Mucosa of rectum (tissue), 2 donors: ENCODE results near the gene KRTAP4-1.
"Not testable (repeated sequence)": the region's sequence is repeated elsewhere in the genome, so short reads cannot be mapped to it uniquely, and the experiment has no call there.

Source experiments
- H3K27ac ChIP-seq, 2 donors: one replicate each; pipeline ENCODE4 v1.7.0; 2013; ENCODE audit warnings: inconsistent platforms in 2 of 2, low read depth in 2 of 2, low read length in 2 of 2
- H3K27me3 ChIP-seq, 2 donors: one replicate each; pipeline ENCODE4 v1.7.0; 2013; ENCODE audit warnings: low read length in 2 of 2; ENCODE audit not compliant: control insufficient read depth in 2 of 2, insufficient read depth in 2 of 2
- H3K36me3 ChIP-seq, 2 donors: one replicate each; pipeline ENCODE4 v1.7.0; 2013; ENCODE audit warnings: low read length in 2 of 2; ENCODE audit not compliant: control insufficient read depth in 2 of 2, insufficient read depth in 2 of 2
- H3K4me1 ChIP-seq, 2 donors: one replicate each; pipeline ENCODE4 v1.7.0; 2013; ENCODE audit warnings: low read length in 2 of 2, mild to moderate bottlenecking in 1 of 2; ENCODE audit not compliant: control insufficient read depth in 2 of 2, insufficient read depth in 2 of 2
- H3K4me3 ChIP-seq, 2 donors: one replicate each; pipeline ENCODE4 v1.7.0; 2013; ENCODE audit warnings: low read length in 2 of 2
- H3K9ac ChIP-seq, 2 donors: one replicate each; pipeline ENCODE4 v1.7.0; 2013; ENCODE audit warnings: low read length in 2 of 2, low read depth in 1 of 2, mild to moderate bottlenecking in 1 of 2
- H3K9me3 ChIP-seq, 2 donors: one replicate each; pipeline ENCODE4 v1.7.0; 2013; ENCODE audit warnings: low read length in 2 of 2; ENCODE audit not compliant: control insufficient read depth in 2 of 2
- donor health status: healthy.
- donor health status: Normal muscosa, but diverticular disease.

Gene KRTAP4-1

DNA sequence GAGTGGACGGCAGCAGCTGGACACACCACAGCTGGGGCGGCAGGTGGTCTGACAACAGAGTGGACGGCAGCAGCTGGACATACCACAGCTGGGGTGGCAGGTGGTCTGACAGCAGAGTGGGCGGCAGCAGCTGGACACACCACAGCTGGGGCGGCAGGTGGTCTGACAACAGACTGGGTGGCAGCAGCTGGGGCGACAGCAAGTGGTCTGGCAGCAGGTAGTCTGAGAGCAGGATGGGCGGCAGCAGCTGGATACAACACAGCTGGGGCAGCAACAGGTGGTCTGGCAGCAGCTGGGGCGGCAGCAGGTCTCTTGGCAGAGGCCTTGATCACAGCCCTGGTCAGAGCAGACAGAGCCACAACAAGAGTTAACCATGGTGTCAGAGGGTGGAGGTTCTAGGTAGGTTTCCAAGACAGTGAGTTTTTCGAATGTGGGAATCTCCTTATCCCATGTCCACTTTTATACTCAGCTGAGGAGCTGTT, at the start of gene KRTAP4-1:
Gene KRTAP4-1, minus strand, starts transcription at position 432 of the 482 bp plus-strand sequence. Its CDS starts 57 bp downstream, at position 375.
- peaks cover 0 to 8% of the 10 kb centered on the region in 2 donors for H3K27me3 ChIP-seq
- H3K9me3 ChIP-seq: no peaks in the 10 kb centered on the region
- no peak within 1 kb of the TSS for H3K4me3 ChIP-seq
- peaks cover 2 to 4% of the 10 kb centered on the region in 2 donors for H3K4me1 ChIP-seq
- H3K27ac ChIP-seq: no peak within 1 kb of the TSS
- no peaks in the 10 kb centered on the region for H3K36me3 ChIP-seq
- H3K9ac ChIP-seq: no peak within 1 kb of the TSS

DNA sequence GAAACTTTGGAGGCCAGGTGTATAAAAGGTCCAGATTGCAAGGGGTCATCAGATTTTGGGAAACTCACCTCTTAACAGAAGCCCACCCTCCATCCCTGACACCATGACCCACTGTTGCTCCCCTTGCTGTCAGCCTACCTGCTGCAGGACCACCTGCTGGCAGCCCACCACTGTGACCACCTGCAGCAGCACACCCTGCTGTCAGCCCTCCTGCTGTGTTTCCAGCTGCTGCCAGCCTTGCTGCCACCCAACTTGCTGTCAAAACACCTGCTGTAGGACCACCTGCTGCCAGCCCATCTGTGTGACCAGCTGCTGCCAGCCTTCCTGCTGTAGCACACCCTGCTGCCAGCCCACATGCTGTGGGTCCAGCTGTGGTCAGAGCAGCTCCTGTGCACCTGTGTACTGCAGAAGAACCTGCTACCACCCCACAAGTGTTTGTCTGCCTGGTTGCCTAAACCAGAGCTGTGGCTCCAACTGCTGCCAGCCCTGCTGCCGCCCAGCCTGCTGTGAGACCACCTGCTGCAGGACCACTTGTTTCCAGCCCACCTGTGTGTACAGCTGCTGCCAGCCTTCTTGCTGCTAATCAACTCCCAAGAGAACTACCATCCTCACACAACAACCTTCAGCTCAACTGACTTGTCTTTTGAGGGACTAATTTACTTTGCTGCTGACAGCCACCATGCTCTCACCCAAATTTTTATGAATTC, 47.8 kb upstream of the KRTAP4-1 start, which contains the start of gene KRTAP9-3:
Gene KRTAP9-3, plus strand, starts transcription at position 51 of the 707 bp plus-strand sequence. Its CDS starts 53 bp downstream, at position 104.
- H3K4me1 ChIP-seq, H3K9ac ChIP-seq, H3K27me3 ChIP-seq, H3K4me3 ChIP-seq, H3K27ac ChIP-seq, H3K36me3 ChIP-seq, H3K9me3 ChIP-seq: not testable (repeated sequence)

DNA sequence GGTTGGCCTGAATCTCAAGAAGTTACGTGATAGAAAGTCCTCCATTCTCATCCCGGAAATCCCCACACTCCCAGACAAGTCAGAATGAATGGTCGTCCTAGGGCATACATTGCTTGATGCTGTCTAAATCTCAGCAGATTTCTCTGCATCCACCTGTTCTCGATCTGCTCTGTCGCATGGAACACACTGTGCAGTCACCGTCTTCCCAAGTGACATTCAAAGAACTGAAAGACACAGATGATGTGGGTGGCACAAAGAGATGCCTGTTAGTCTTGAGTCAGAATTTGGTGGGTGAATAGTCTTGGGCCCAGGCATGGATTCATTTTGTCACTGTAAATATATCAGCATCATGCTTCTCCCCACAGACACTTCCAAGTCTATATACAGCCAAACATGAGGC, 47.0 kb upstream of the KRTAP4-1 start:
- Histone ChIP-seq H3K36me3 (no peaks in the 10 kb centered on the region), H3K9ac (no peak overlapping the region), H3K27me3 (peaks cover 3 to 5% of the 10 kb centered on the region in 2 donors), H3K4me1 (no peaks in the 10 kb centered on the region), H3K27ac (no peak overlapping the region), H3K9me3 (no peaks in the 10 kb centered on the region), H3K4me3 (no peak overlapping the region)

DNA sequence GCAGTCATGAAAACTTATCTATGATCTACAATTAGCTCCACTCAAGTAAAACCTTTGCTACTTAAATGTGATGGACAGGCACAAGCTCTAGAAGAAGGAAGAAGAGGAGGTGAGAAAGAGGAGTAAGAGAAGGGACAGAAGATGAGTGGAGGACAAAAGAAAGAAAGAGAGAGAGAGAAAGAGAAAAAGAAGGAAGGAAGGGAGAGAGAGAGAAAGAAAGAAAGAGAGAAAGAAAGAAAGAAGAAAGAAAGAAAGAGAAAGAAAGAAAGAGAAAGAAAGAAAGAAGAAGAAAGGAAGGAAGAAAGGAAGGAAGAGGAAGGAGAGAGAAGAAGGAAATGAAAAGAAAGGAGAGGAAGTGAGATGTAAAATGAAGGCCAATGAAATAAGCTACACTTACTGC, 45.4 kb upstream of the KRTAP4-1 start:
- H3K4me1 ChIP-seq: no peaks in the 10 kb centered on the region
- H3K9me3 ChIP-seq: no peaks in the 10 kb centered on the region
- H3K27me3 ChIP-seq: peaks cover 5 to 7% of the 10 kb centered on the region in 2 donors
- no peak overlapping the region for H3K9ac ChIP-seq
- no peak overlapping the region for H3K4me3 ChIP-seq
- H3K27ac ChIP-seq: no peak overlapping the region
- H3K36me3 ChIP-seq: no peaks in the 10 kb centered on the region

DNA sequence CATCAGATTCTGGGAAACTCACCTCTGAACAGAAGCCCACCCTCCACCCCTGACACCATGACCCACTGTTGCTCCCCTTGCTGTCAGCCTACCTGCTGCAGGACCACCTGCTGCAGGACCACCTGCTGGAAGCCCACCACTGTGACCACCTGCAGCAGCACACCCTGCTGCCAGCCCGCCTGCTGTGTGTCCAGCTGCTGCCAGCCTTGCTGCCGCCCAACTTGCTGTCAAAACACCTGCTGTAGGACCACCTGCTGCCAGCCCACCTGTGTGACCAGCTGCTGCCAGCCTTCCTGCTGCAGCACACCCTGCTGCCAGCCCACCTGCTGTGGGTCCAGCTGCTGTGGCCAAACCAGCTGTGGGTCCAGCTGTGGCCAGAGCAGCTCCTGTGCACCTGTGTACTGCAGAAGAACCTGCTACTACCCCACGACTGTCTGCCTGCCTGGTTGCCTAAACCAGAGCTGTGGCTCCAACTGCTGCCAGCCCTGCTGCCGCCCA, 41.9 kb upstream of the KRTAP4-1 start, which contains the start of gene KRTAP9-2:
Gene KRTAP9-2, plus strand, starts transcription at position 51 of the 498 bp plus-strand sequence. Its CDS starts 7 bp downstream, at position 58.
- not testable (repeated sequence) for H3K36me3 ChIP-seq, H3K4me1 ChIP-seq, H3K9me3 ChIP-seq, H3K27ac ChIP-seq, H3K9ac ChIP-seq, H3K4me3 ChIP-seq, H3K27me3 ChIP-seq

DNA sequence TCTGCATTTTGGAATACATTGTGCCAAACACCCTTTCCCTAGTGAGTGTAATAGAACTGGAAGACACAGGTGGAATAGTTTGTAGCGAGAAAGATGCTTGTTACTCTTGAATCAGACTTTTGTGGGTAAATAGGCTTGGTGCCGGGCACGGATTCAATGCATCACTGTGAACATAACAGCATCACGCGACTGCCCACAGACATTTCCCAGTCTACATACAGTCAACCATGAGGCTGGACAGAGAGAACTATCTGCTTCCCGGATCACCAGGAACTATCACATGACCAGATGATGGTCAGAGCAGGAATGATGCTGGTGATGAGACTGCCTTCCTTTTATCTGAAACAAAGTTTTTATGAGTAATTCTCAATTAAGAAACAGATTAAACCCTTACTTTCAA, 41.3 kb upstream of the KRTAP4-1 start:
- Histone ChIP-seq H3K4me1 (no peaks in the 10 kb centered on the region), H3K9me3 (no peaks in the 10 kb centered on the region), H3K9ac (no peak overlapping the region), H3K4me3 (no peak overlapping the region), H3K27ac (no peak overlapping the region), H3K27me3 (peaks cover 0 to 4% of the 10 kb centered on the region in 2 donors), H3K36me3 (no peaks in the 10 kb centered on the region)

DNA sequence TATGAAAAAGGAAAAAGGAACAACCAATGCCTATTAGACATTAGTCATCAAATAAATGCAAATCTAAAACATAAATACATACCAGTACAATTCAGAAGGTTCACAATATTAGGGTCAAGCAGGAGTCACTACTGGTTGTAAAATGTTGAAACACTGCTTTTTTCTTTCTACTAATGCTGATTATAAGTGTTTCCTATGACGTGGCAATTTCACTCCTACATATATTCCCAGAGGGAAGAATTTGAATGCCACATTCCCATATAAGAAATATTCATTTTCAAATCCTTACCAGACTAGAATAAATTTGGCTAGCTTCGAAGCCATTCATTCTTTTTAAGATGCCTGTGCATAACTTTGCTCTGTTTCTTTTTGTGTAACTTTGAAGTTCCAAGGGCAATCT, 39.1 kb upstream of the KRTAP4-1 start:
- Histone ChIP-seq H3K4me3 (no peak overlapping the region), H3K36me3 (no peaks in the 10 kb centered on the region), H3K27ac (no peak overlapping the region), H3K27me3 (peaks cover 0 to 4% of the 10 kb centered on the region in 2 donors), H3K4me1 (no peaks in the 10 kb centered on the region), H3K9ac (no peak overlapping the region), H3K9me3 (no peaks in the 10 kb centered on the region)

DNA sequence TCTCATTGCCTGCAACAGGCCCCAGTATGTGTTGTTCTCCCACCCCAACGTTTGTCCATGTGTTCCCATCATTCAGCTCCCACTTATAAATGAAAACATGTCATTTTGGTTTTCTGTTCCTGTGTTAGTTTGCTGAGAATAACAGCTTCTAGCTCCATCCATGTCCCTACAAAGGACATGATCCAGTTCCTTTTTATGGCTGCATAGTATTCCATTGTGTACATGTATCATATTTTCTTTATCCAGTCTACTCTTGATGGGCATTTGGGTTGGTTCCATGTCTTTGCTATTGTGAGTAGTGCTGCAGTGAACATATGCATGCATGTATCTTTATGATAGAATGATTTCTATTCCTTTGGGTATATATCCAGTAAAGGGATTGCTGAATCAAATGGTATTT, 31.0 kb upstream of the KRTAP4-1 start:
- H3K4me3 ChIP-seq: no peak overlapping the region
- no peaks in the 10 kb centered on the region for H3K36me3 ChIP-seq
- peaks cover 0 to 2% of the 10 kb centered on the region in 2 donors for H3K4me1 ChIP-seq
- H3K9me3 ChIP-seq: no peaks in the 10 kb centered on the region
- no peak overlapping the region for H3K9ac ChIP-seq
- no peak overlapping the region for H3K27ac ChIP-seq
- no peaks in the 10 kb centered on the region for H3K27me3 ChIP-seq

DNA sequence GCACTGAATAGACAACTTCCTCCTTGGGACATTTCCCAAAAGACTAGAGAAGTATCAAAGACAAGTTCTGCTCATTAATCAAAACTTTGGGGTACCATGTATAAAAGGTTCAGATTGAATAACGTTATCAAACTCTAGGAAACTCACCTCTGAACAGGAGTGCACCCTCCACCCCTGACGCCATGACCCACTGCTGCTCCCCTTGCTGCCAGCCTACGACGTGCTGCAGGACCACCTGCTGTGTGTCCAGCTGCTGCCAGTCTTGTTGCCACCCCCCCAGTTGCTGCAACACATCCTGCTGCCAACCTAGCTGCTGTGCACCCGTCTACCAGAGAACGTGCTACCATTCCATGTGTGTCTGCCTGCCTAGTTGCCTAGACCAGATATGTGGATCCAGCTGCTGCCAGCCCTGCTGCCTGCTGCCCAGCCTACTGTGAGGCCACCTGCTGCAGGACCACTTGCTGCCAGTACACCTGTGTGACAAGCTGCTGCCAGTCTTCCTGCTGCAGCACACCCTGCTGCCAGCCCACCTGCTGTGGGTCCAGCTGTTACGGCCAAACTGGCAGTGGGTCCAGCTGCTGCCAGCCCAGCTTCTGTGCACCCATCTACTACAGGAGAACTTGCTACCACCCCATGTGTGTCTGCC, 27.9 kb upstream of the KRTAP4-1 start:
- Histone ChIP-seq H3K4me3 (no peak overlapping the region), H3K27ac (no peak overlapping the region), H3K9ac (no peak overlapping the region), H3K4me1 (peaks cover 0 to 2% of the 10 kb centered on the region in 2 donors), H3K27me3 (no peaks in the 10 kb centered on the region), H3K36me3 (no peaks in the 10 kb centered on the region), H3K9me3 (no peaks in the 10 kb centered on the region)

DNA sequence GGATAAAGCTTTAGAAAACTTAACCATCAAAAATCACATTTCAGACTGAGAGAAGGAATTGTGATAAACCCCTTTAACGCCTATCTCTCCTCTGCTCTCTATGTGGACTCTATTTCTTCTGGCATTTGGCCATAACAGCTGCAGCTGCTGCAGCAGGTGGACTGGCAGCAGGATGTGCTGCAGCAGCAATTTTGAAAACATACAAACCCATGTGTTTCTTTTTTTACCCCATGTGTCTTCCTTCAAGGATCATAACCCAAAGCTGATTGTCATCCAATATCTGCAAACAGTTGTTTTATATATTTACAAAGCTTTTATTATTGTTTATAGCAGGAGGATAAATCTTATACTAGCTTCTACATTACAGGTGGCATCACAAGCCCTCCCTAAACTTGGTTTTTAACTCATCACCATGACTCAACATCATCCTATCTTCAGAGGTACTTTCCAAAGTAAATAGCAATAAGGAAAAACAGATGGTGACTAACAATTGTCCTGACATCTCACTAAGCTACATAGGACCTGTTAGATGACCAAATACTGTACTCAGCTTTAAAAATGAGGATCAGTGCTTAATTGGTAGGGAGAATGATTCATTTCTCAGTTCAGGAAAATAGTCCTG, 27.2 kb upstream of the KRTAP4-1 start:
- Histone ChIP-seq H3K36me3 (no peaks in the 10 kb centered on the region), H3K9me3 (no peaks in the 10 kb centered on the region), H3K27ac (no peak overlapping the region), H3K9ac (no peak overlapping the region), H3K27me3 (no peaks in the 10 kb centered on the region), H3K4me1 (peaks cover 0 to 2% of the 10 kb centered on the region in 2 donors), H3K4me3 (no peak overlapping the region)
